ENCODE results near the gene DNAJC19.
"Not testable (repeated sequence)": the region's sequence is repeated elsewhere in the genome, so short reads cannot be mapped to it uniquely, and the experiment has no call there.

DNAJC19 gene

GRCh38 chr3:180989291-180990163 lies at the start of gene DNAJC19:
DNAJC19 (minus strand) TSS chr3:180989736; CDS start chr3:180989602, 134 bp downstream.
- Histone ChIP-seq H3K4me1 (peaks cover 7% of the 10 kb centered on the region), H3K36me3 (replicated peaks) (peaks cover 26% of the 10 kb centered on the region), H3K4me3 (peak within 1 kb of the TSS; percentile 75), H3K9me3 (no peaks in the 10 kb centered on the region), H3K27me3 (ENCODE audit: low read depth) (0 out of 2 replicates have a peak, but pooled peaks cover 3% of the 10 kb centered on the region)
- peak; percentile 90 to 95 for DNase-seq (ENCODE audit: low spot score in 2 of 2)
- in situ Hi-C loops (cut with MboI; ENCODE audit: low sequenced_read_pairs): loop anchor here (10.0 kb wide), 1 partner anchor 185 kb away; no protein-coding TSS in a partner anchor

GRCh38 chr3:181030948-181031347 lies 41.4 kb upstream of the DNAJC19 start:
- Histone ChIP-seq H3K4me3 (no peak overlapping the region), H3K9me3 (no peaks in the 10 kb centered on the region), H3K4me1 (no peaks in the 10 kb centered on the region), H3K36me3 (replicated peaks) (no peaks in the 10 kb centered on the region), H3K27me3 (ENCODE audit: low read depth) (no peaks in the 10 kb centered on the region)
- in situ Hi-C loops (cut with MboI; ENCODE audit: low sequenced_read_pairs): no loop called here
- DNase-seq (ENCODE audit: low spot score in 2 of 2): no peak

GRCh38 chr3:181025204-181025603 lies 35.7 kb upstream of the DNAJC19 start:
- in situ Hi-C loops (cut with MboI; ENCODE audit: low sequenced_read_pairs): no loop called here
- DNase-seq (ENCODE audit: low spot score in 2 of 2): no peak
- H3K4me1 ChIP-seq: no peaks in the 10 kb centered on the region
- H3K4me3 ChIP-seq: no peak overlapping the region
- H3K9me3 ChIP-seq: no peaks in the 10 kb centered on the region
- no peaks in the 10 kb centered on the region for H3K36me3 ChIP-seq (replicated peaks)
- H3K27me3 ChIP-seq (ENCODE audit: low read depth): no peaks in the 10 kb centered on the region; the same call in 1 of the 2 replicates

- no peaks in the 10 kb centered on the region for H3K9me3 ChIP-seq
- no peaks in the 10 kb centered on the region for H3K4me1 ChIP-seq
- H3K36me3 ChIP-seq (replicated peaks): no peaks in the 10 kb centered on the region
- no peak overlapping the region for H3K4me3 ChIP-seq
- DNase-seq (ENCODE audit: low spot score in 2 of 2): no peak
- H3K27me3 ChIP-seq (ENCODE audit: low read depth): no peaks in the 10 kb centered on the region; the same call in none of the 2 replicates
- in situ Hi-C loops (cut with MboI; ENCODE audit: low sequenced_read_pairs): no loop called here
Observed at GRCh38 chr3:181017690-181018089, 28.2 kb upstream of the DNAJC19 start.

GRCh38 chr3:181009225-181009624 lies 19.7 kb upstream of the DNAJC19 start:
- Histone ChIP-seq H3K27me3 (ENCODE audit: low read depth) (no peaks in the 10 kb centered on the region), H3K36me3 (replicated peaks) (no peaks in the 10 kb centered on the region), H3K4me3 (no peak overlapping the region), H3K4me1 (no peaks in the 10 kb centered on the region), H3K9me3 (no peaks in the 10 kb centered on the region)
- in situ Hi-C loops (cut with MboI; ENCODE audit: low sequenced_read_pairs): no loop called here
- DNase-seq (ENCODE audit: low spot score in 2 of 2): no peak

GRCh38 chr3:181008796-181009195 lies 19.3 kb upstream of the DNAJC19 start:
- H3K4me3 ChIP-seq: no peak overlapping the region
- no peaks in the 10 kb centered on the region for H3K9me3 ChIP-seq
- H3K36me3 ChIP-seq (replicated peaks): no peaks in the 10 kb centered on the region
- DNase-seq (ENCODE audit: low spot score in 2 of 2): no peak
- no peaks in the 10 kb centered on the region for H3K4me1 ChIP-seq
- H3K27me3 ChIP-seq (ENCODE audit: low read depth): no peaks in the 10 kb centered on the region
- in situ Hi-C loops (cut with MboI; ENCODE audit: low sequenced_read_pairs): no loop called here

GRCh38 chr3:181007262-181007661 lies 17.7 kb upstream of the DNAJC19 start:
- in situ Hi-C loops (cut with MboI; ENCODE audit: low sequenced_read_pairs): no loop called here

GRCh38 chr3:181006541-181006940 lies 17.0 kb upstream of the DNAJC19 start:
- Histone ChIP-seq H3K9me3 (peaks cover 4% of the 10 kb centered on the region; the same call in 1 of the 2 replicates), H3K27me3 (ENCODE audit: low read depth) (no peaks in the 10 kb centered on the region), H3K4me1 (no peaks in the 10 kb centered on the region), H3K36me3 (replicated peaks) (no peaks in the 10 kb centered on the region), H3K4me3 (no peak overlapping the region)
- in situ Hi-C loops (cut with MboI; ENCODE audit: low sequenced_read_pairs): no loop called here
- DNase-seq (ENCODE audit: low spot score in 2 of 2): no peak

More at GRCh38 chr3:181007262-181007661, 17.7 kb upstream of the DNAJC19 start:
- Histone ChIP-seq H3K4me3 (no peak overlapping the region), H3K27me3 (ENCODE audit: low read depth) (no peaks in the 10 kb centered on the region), H3K4me1 (no peaks in the 10 kb centered on the region), H3K36me3 (replicated peaks) (no peaks in the 10 kb centered on the region), H3K9me3 (no peaks in the 10 kb centered on the region)
- DNase-seq (ENCODE audit: low spot score in 2 of 2): no peak

- H3K4me1 ChIP-seq; H3K4me3 ChIP-seq; in situ Hi-C loops (cut with MboI; ENCODE audit: low sequenced_read_pairs); H3K36me3 ChIP-seq (replicated peaks); H3K9me3 ChIP-seq; DNase-seq (ENCODE audit: low spot score in 2 of 2); H3K27me3 ChIP-seq (ENCODE audit: low read depth): not testable (repeated sequence)
Observed at GRCh38 chr3:181003469-181003868, 13.9 kb upstream of the DNAJC19 start.

- H3K4me1 ChIP-seq; H3K27me3 ChIP-seq (ENCODE audit: low read depth); DNase-seq (ENCODE audit: low spot score in 2 of 2); H3K4me3 ChIP-seq; H3K36me3 ChIP-seq (replicated peaks); H3K9me3 ChIP-seq; in situ Hi-C loops (cut with MboI; ENCODE audit: low sequenced_read_pairs): not testable (repeated sequence)
Observed at GRCh38 chr3:181002331-181002730, 12.8 kb upstream of the DNAJC19 start.

- Histone ChIP-seq H3K27me3 (ENCODE audit: low read depth) (peaks cover 14% of the 10 kb centered on the region), H3K9me3 (no peaks in the 10 kb centered on the region), H3K36me3 (replicated peaks) (no peaks in the 10 kb centered on the region), H3K4me3 (no peak overlapping the region), H3K4me1 (no peaks in the 10 kb centered on the region)
- in situ Hi-C loops (cut with MboI; ENCODE audit: low sequenced_read_pairs): no loop called here
- DNase-seq (ENCODE audit: low spot score in 2 of 2): no peak
Observed at GRCh38 chr3:180996415-180996932, 6.9 kb upstream of the DNAJC19 start.

GRCh38 chr3:180990505-180990904 lies 969 bp upstream of the DNAJC19 start:
- Histone ChIP-seq H3K27me3 (ENCODE audit: low read depth) (0 out of 2 replicates have a peak, but pooled peaks cover 5% of the 10 kb centered on the region), H3K4me3 (peak overlapping the region; percentile 75; the same call in 1 of the 2 replicates), H3K36me3 (replicated peaks) (peaks cover 16% of the 10 kb centered on the region), H3K4me1 (peaks cover 7% of the 10 kb centered on the region), H3K9me3 (no peaks in the 10 kb centered on the region)
- in situ Hi-C loops (cut with MboI; ENCODE audit: low sequenced_read_pairs): no loop called here
- no peak for DNase-seq (ENCODE audit: low spot score in 2 of 2)

- Histone ChIP-seq H3K27me3 (ENCODE audit: low read depth) (no peaks in the 10 kb centered on the region), H3K9me3 (no peaks in the 10 kb centered on the region), H3K36me3 (replicated peaks) (peaks cover 34% of the 10 kb centered on the region), H3K4me3 (no peak overlapping the region), H3K4me1 (peaks cover 7% of the 10 kb centered on the region)
- in situ Hi-C loops (cut with MboI; ENCODE audit: low sequenced_read_pairs): loop anchor here (10.0 kb wide), 1 partner anchor 187 kb away; no protein-coding TSS in a partner anchor
- DNase-seq (ENCODE audit: low spot score in 2 of 2): no peak
Observed at GRCh38 chr3:180987344-180987743, 2.2 kb downstream of the DNAJC19 start.

- H3K27me3 ChIP-seq (ENCODE audit: low read depth); H3K4me1 ChIP-seq; DNase-seq (ENCODE audit: low spot score in 2 of 2); H3K9me3 ChIP-seq; H3K4me3 ChIP-seq: not testable (repeated sequence)
- H3K36me3 ChIP-seq (replicated peaks): peaks cover 36% of the 10 kb centered on the region
- in situ Hi-C loops (cut with MboI; ENCODE audit: low sequenced_read_pairs): loop anchor here (10.0 kb wide), 1 partner anchor 188 kb away; no protein-coding TSS in a partner anchor
Observed at GRCh38 chr3:180986366-180986765, 3.2 kb downstream of the DNAJC19 start.
